Mucosa of descending colon (tissue), 3 donors: ENCODE results near the gene ASB16. TPM values are rescaled to one million over a fixed set of nuclear protein-coding genes. Genes with fewer than 3 reads are reported as not detected.

ENCODE experiments used
- ATAC-seq: fragments of 200-7000 bp; cut with Tn5 transposase; one replicate; pipeline ENCODE4 v1.9.1; 2020; ENCODE audit warnings: mild to moderate bottlenecking, moderate library complexity
- DNase-seq, 3 donors: peaks; one replicate each; pipeline ENCODE4 v3.0.0-alpha.2; 2020
- H3K36me3 ChIP-seq: fragments of 200-600 bp; one replicate; pipeline ENCODE4 v1.8.0; 2021; ENCODE audit warnings: low read depth, mild to moderate bottlenecking
- H3K4me1 ChIP-seq: fragments of 200-600 bp; one replicate; pipeline ENCODE4 v1.8.0; 2021; ENCODE audit warnings: low read depth, mild to moderate bottlenecking
- H3K4me3 ChIP-seq: fragments of 200-600 bp; one replicate; pipeline ENCODE4 v1.8.0; 2021; ENCODE audit warnings: mild to moderate bottlenecking
- H3K9me3 ChIP-seq: fragments of 200-600 bp; one replicate; pipeline ENCODE4 v1.8.0; 2021; ENCODE audit warnings: mild to moderate bottlenecking
- CTCF ChIP-seq: fragments of 200-600 bp; IDR thresholded peaks from one replicate; pipeline ENCODE4 v1.8.0; 2022; ENCODE audit warnings: antibody characterized with exemption, mild to moderate bottlenecking
- intact Hi-C, 2 donors: fragments of 100-400 bp; cut with DNase I in 1 of 2; cut with micrococcal nuclease in 1 of 2; formaldehyde crosslinking; loops; one replicate each; pipeline versions ENCODE4 v1.11.0 to v1.11.1; 2022; cut with DNase I, micrococcal nuclease
- long read RNA-seq, 2 donors: library from polyadenylated mRNA; unstranded; transcript quantifications; one replicate each; pipeline ENCODE4 v2.0.0, GENCODE V29; 2019 to 2021
- total RNA-seq, 3 donors: library from RNA; stranded (reverse); fragmentation: NEBNext Ultra II Directional in 2 of 3; extraction: Animal tissue kit (Norgen Biotek cat#: 25700) in 2 of 3; gene quantifications; one replicate each; pipeline versions ENCODE4 v1.2.1 to v1.2.4, GENCODE V29; 2021 to 2023
- donor health status: DM: no; HTN: no; CAD: no; lungs with moderate emphysema.
- donor health status: DM: no; HTN: no; CAD: no.
- donor health status: DM: no; HTN: yes; CAD: no.

Gene ASB16, protein sequence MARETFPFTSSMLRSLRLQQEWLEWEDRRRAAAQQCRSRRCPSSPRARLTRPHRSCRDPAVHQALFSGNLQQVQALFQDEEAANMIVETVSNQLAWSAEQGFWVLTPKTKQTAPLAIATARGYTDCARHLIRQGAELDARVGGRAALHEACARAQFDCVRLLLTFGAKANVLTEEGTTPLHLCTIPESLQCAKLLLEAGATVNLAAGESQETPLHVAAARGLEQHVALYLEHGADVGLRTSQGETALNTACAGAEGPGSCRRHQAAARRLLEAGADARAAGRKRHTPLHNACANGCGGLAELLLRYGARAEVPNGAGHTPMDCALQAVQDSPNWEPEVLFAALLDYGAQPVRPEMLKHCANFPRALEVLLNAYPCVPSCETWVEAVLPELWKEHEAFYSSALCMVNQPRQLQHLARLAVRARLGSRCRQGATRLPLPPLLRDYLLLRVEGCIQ
- total RNA-seq, result 1 to 10 TPM in 1 of 3 donors, under 1 TPM in 1, not detected in 1; 0.29 to 1.7 TPM
- long read RNA-seq, donor 1, partial matches to known transcripts, result 0 of 5 reads
- long read RNA-seq, donor 1, other reads (novel, unspliced or antisense), result 4 of 5 reads
- long read RNA-seq, donor 2, partial matches to known transcripts, result 0 of 1 reads
- long read RNA-seq, donor 2, other reads (novel, unspliced or antisense), result 1 of 1 reads

DNA sequence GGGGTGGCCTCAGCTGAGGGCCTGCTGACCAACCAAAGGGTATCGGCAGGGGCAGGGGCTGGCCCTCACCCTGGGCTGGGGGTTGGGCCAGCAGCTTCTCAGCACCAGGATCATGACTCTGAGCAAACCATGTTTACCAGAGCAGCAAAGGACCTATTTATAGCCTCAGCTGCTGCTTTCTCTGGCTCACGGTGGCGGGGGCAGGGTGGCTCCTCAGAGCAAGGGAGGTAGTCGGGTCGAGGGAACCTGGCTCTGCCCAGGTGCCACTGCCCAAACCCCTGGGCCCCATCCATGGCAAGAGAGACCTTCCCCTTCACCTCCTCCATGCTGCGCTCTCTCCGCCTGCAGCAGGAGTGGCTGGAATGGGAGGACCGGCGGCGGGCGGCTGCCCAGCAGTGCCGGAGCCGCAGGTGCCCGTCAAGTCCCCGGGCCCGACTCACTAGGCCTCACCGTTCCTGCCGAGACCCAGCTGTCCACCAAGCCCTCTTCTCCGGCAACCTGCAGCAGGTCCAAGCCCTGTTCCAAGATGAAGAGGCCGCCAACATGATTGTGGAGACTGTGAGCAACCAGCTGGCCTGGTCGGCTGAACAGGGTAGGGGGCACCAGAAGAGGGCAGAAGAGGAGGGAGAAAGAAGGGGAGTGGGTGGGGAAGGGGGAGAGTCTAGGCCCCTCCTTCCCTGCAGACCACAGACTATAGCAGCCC, at the start of gene ASB16:
Gene ASB16, plus strand, starts transcription at position 206 of the 703 bp plus-strand sequence. Its CDS starts 86 bp downstream, at position 292.
- Histone ChIP-seq H3K4me3 (no peak within 1 kb of the TSS), H3K4me1 (no peaks in the 10 kb centered on the region), H3K36me3 (no peaks in the 10 kb centered on the region), H3K9me3 (no peaks in the 10 kb centered on the region)
- DNase-seq (no peak), ATAC-seq (peak; percentile 36)
- no peak for TF ChIP-seq CTCF
- intact Hi-C loops, result no loop called here

GRCh38 chr17:44120851-44121605, 49.5 kb upstream of the ASB16 start:
- Histone ChIP-seq H3K4me3 (no peak overlapping the region), H3K9me3 (no peaks in the 10 kb centered on the region), H3K36me3 (no peaks in the 10 kb centered on the region), H3K4me1 (peaks cover 14% of the 10 kb centered on the region)
- intact Hi-C loops, result no loop called here
- no peak for TF ChIP-seq CTCF
- ATAC-seq, result no peak
- no peak for DNase-seq

DNA sequence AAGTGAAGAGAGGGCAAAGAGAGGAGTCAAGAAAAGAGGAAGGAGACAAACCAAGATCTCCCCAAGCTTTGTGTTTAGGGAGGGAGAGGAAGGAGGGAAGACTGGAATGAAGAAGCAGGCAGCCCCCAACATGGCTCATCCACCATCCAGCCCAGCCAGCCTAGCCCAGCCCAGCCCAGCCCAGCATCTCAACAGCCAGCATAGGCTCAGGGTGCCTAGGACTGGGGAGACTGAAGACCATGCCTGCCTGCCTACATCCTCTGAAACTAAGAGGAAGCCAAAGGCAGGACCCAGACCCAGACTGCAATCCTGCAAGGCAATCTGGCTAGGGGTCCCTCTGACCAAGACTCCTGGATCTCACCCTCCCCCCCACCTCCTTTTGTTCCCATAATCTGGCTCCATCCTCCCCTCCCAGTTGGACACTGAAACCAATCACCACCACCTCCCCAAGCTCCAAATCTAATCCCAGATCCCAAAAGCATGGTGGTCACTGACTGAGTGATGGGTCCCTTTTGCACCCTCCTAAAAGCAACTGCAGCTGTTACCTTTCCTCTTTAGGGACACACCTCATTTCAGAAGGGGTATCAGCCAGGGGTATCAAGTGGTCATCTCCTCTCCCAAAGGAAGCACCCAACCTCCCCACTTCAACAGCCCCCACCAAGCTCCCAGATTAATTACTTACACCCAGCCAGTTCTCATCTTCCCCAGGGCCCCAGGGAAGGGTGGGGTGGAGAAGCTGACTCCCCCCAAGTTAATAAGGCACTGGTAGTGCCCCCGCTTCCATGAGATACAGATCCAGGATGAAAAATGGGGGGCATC, 48.3 kb upstream of the ASB16 start:
- Histone ChIP-seq H3K4me3 (no peak overlapping the region), H3K4me1 (peaks cover 14% of the 10 kb centered on the region), H3K36me3 (no peaks in the 10 kb centered on the region), H3K9me3 (no peaks in the 10 kb centered on the region)
- intact Hi-C loops, result no loop called here
- ATAC-seq (no peak), DNase-seq (no peak)
- no peak for TF ChIP-seq CTCF

- no peak for TF ChIP-seq CTCF
- Histone ChIP-seq H3K36me3 (no peaks in the 10 kb centered on the region), H3K9me3 (no peaks in the 10 kb centered on the region), H3K4me3 (peak overlapping the region; percentile 93), H3K4me1 (peaks cover 14% of the 10 kb centered on the region)
- no peak for ATAC-seq
- DNase-seq, result peak in 2 of 3 donors; percentile 31 to 72
- intact Hi-C loops, result no loop called here
Measured at GRCh38 chr17:44122816-44123355, 47.6 kb upstream of the ASB16 start.
